ENCODE data around the gene CLVS2.

DNA sequence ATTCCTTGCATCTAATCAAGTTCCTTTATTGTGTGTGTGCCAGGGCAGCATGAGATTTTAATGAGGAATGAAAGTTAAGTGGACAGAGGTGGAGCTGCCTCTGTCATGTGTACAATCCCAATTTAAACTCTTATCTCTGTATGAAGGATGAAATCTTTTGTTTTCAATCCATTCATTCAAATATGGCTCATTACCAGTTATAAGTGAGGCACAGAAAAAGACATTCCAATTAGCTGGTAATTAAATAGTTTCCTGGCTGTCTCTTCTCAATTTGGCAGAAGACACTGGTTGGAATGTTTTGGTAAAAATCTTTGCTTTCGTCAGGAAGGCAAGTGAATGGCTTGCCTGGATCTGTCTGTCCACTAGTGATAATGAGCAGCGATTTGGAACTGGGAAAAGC is 46.4 kb downstream of the CLVS2 start:
- TF ChIP-seq, protein P1, sequence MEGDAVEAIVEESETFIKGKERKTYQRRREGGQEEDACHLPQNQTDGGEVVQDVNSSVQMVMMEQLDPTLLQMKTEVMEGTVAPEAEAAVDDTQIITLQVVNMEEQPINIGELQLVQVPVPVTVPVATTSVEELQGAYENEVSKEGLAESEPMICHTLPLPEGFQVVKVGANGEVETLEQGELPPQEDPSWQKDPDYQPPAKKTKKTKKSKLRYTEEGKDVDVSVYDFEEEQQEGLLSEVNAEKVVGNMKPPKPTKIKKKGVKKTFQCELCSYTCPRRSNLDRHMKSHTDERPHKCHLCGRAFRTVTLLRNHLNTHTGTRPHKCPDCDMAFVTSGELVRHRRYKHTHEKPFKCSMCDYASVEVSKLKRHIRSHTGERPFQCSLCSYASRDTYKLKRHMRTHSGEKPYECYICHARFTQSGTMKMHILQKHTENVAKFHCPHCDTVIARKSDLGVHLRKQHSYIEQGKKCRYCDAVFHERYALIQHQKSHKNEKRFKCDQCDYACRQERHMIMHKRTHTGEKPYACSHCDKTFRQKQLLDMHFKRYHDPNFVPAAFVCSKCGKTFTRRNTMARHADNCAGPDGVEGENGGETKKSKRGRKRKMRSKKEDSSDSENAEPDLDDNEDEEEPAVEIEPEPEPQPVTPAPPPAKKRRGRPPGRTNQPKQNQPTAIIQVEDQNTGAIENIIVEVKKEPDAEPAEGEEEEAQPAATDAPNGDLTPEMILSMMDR (IDR thresholded peaks at IDR 0.05): no peak
- TF ChIP-seq POLR2A (IDR thresholded peaks at IDR 0.05): no peak

All from Peyer's patch (tissue), 4 donors.